WI38 (cell line): ENCODE data around the gene GALE.

ENCODE experiments used
- H3K4me3 ChIP-seq: 2 replicates; pipeline ENCODE4 v1.5.1; 2011; ENCODE audit warnings: low read depth, mild to moderate bottlenecking, control low read depth, low read length
- CTCF ChIP-seq: IDR thresholded peaks from 2 replicates; pipeline ENCODE4 v1.5.1; 2012; ENCODE audit warnings: low read depth, mild to moderate bottlenecking, control low read depth, low read length

Gene GALE

GRCh38 chr1:23772854-23773242 lies 27.7 kb downstream of the GALE start:
- no peak overlapping the region for H3K4me3 ChIP-seq
- TF ChIP-seq CTCF, result no peak

GRCh38 chr1:23772049-23772853 lies 28.3 kb downstream of the GALE start:
- no peak overlapping the region for H3K4me3 ChIP-seq
- TF ChIP-seq CTCF, result peak; percentile 96

DNA sequence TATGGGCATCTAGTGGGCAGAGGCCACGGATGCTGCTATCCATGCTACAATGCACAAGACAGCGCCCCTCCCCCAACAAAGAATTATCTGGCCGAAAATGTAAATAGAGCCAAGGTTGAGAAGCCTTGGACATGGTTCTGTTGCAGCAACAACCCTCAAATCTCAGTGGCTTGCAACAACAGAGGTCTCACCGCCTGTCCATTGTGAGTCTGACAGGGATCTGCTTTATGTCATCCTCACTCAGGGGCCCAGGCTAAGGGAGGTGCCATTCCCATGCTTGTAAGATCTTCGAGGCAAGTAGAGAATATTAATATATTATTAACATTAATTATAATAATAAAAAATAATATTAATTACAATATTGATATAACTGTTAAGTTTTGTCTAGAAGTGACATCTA lies 31.8 kb downstream of the GALE start:
- no peak for TF ChIP-seq CTCF
- no peak overlapping the region for H3K4me3 ChIP-seq

DNA sequence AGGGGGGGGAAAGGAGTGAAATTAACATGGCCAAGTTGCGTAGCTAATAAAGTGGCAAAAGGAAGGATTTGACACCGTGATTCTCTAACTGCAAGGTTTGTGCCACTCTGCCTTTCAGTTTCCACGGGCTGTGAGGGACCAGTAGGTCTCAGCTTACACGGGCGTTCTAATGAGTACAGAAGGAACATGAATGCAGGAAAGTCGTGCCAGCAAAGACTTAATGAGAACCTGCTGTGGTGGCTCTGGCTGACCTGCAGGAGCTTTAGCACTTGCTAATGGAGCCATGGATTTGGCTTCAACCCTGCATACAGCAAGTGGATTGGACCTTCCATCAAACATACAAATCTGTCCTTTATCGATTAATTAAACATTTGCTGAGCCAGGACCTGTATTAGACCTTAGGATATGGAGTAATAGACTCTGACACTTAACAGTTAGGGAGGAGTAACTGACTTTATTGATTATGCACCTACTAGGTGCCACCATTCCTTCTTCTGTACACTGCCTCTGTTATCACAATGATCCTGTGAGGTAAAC lies 37.4 kb downstream of the GALE start:
- no peak overlapping the region for H3K4me3 ChIP-seq
- no peak for TF ChIP-seq CTCF

- TF ChIP-seq CTCF, result no peak
- no peak overlapping the region for H3K4me3 ChIP-seq
Observed at GRCh38 chr1:23759277-23759676, 41.3 kb downstream of the GALE start.

GRCh38 chr1:23757812-23758211 lies 42.7 kb downstream of the GALE start:
- no peak for TF ChIP-seq CTCF
- no peak overlapping the region for H3K4me3 ChIP-seq

DNA sequence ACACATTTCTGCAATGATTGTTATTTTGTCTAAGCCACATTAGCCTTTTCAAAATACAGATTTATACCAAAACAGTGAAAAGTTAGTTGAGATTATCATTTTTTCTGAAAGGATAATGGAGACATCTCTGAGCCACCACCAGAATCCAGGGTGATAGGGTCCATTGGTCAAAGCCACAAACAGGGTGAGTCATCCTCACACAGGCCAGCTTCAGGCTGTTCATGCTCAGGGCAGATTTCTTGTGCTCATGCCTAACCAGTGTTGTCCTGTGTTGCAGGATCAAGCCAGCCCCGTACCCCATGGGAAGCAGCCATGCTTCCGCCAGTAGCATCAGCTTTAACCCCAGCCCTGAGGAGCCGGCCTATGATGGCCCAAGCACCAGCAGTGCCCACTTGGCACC lies 43.9 kb downstream of the GALE start:
- no peak overlapping the region for H3K4me3 ChIP-seq
- no peak for TF ChIP-seq CTCF
